HG02840 (cell line): ENCODE measurements around the gene ADCY9.
"Not testable (repeated sequence)": the region's sequence is repeated elsewhere in the genome, so short reads cannot be mapped to it uniquely, and the experiment has no call there.

Source experiments
- ATAC-seq: cut with Tn5 transposase; IDR thresholded peaks from one replicate; pipeline ENCODE4 v1.9.1; 2021; ENCODE audit warnings: mild to moderate bottlenecking, moderate library complexity, moderate number of reproducible peaks; ENCODE audit not compliant: unreplicated experiment, low FRiP score

ADCY9 gene

GRCh38 chr16:3937066-3937875 lies 179.0 kb downstream of the ADCY9 start:
- no peak for ATAC-seq

GRCh38 chr16:3935921-3936320 lies 180.3 kb downstream of the ADCY9 start:
- no peak for ATAC-seq

- no peak for ATAC-seq
These were observed 181.6 kb downstream of the ADCY9 start for GRCh38 chr16:3934491-3935181.

DNA sequence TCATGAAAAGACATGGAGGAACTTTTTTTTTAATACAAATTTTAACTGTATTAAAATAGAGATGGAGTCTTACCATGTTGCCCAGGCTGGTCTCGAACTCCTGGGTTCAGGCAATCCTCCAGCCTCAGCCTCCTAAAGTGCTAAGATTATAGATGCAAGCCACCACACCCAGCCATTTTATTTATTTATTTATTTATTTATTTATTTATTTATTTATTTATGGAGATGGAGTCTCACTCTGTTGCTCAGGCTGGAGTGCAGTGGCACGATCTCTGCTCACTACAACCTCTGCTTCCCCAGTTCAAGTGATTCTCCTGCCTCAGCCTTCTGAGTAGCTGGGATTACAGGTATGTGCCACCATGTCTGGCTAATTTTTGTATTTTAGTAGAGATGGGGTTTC lies 189.1 kb downstream of the ADCY9 start:
- ATAC-seq: not testable (repeated sequence)

- no peak for ATAC-seq
These were observed 191.5 kb downstream of the ADCY9 start for GRCh38 chr16:3924763-3925162.

GRCh38 chr16:3922241-3922640 lies 194.0 kb downstream of the ADCY9 start:
- no peak for ATAC-seq

DNA sequence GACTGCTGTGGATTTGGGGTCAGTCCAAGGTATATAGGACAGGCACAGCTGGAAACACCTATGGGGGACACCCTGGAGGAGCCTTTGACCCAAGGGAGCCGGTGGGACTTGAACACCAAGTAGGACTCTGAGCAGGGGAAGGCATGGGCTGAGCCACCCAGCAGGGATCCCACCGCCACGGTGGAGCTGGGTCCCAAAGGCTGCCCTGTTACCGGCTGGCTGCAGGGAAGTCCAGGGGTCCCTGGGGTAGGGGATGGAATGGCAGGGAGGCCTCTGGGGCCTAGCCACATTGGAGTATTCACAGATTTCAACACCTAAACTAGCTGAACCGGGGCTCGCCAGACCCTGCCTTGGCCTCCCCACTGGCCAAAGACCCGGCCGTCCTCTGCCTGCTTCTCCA lies 196.0 kb downstream of the ADCY9 start:
- ATAC-seq: no peak

DNA sequence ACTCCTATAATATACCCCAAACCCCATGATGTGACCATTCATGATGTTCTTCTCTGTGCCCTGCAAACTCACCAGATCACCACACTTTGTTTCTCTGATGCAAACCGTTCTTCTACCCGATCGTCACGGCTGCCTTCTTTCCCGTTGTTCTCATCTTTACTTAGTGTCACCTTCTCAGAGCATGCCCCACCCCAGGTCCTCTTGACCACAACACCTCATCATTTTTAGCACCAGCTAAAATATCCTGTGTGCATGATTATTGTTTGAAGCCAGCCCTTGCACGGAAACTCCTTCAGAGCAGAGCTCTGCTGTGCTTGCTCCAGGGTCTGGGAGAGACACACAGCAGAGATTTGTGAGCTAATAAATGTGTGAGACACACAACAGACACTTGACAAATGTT lies 196.8 kb downstream of the ADCY9 start:
- no peak for ATAC-seq

DNA sequence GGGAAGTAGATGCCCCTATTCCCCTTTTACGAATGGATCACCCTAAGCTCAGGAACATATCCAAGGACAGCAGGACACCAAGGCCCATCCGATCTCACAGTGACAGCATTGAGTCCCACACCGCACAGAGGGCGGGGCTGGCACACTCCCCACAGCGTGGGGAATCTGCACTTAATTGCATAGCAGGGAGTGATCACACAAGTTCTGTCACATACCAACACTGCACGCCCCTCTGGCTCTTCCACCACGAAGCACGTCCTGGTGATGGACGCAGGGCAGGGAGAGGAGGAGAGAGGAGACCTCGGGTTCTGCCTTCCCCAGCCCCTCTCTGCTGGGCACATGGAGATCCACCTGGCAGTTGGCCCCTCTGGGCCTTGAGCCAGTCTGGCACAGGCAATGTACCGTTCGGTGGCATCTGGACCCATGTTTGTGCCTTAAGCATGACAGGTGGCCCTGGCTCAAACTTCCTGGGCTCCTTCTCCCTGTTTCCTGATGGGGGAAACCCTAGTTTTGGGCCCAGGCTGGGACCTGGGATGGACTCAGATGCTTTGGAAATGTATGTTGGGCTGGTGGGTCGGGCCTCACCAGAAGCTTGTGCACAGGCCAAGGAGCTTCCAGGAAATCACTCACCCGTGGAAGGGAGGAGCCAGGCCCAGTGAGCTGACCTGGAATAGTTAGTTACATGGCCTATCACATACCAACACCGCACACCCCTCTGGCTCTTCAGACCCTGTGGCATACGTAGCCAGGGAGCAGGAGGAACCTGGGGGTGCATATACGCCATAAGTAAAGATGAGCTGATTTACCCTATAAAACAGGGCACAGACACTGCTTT lies 200.6 kb downstream of the ADCY9 start:
- no peak for ATAC-seq

GRCh38 chr16:3912897-3913296 lies 203.3 kb downstream of the ADCY9 start:
- ATAC-seq: no peak
